GM13977 (cell line): ENCODE measurements around the gene RNPEPL1.

Source experiments
- DNase-seq: peaks from one replicate; pipeline ENCODE4 v3.0.0; 2012; ENCODE audit warnings: low spot score
- in situ Hi-C: fragments of 300-500 bp; cut with MboI; formaldehyde crosslinking; loops from one replicate; pipeline ENCODE4 v1.12.0; 2022; ENCODE audit warnings: low sequenced_read_pairs, low pct_unique_long_range_greater_than_20kb, mixed read lengths, inconsistent platforms; ENCODE audit not compliant: unreplicated experiment
- TF ChIP-seq, protein P1 (sequence below): IDR thresholded peaks from 2 replicates; pipeline ENCODE4 v1.5.1; 2012; ENCODE audit warnings: mild to moderate bottlenecking, control low read depth; ENCODE audit not compliant: insufficient read depth; ENCODE audit errors: extremely low read depth, missing control alignments

The RNPEPL1 gene

DNA sequence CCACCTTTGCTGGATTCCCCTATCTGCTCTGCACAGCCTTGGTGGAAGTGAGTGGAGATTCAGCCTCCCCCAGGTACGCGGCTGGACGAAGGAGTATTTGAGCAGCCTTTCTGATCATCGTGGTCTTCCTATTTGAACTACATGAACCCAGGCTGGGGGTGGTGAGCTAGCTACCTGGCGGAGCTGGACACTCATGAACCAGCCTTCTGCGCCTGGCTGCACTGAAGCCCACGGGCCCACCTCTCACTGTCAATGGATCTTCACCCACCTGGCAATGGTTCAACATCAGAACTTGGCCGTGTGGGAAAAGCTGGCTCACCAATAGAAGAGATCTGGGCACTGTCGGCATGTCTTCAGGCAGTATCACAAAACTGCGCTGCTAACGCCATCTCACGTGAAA lies 45.9 kb upstream of the RNPEPL1 start:
- no peak for DNase-seq
- in situ Hi-C loops: loop anchor here (25.0 kb wide), 1 partner anchor 315 kb away; no protein-coding TSS in a partner anchor
- TF ChIP-seq, protein P1, sequence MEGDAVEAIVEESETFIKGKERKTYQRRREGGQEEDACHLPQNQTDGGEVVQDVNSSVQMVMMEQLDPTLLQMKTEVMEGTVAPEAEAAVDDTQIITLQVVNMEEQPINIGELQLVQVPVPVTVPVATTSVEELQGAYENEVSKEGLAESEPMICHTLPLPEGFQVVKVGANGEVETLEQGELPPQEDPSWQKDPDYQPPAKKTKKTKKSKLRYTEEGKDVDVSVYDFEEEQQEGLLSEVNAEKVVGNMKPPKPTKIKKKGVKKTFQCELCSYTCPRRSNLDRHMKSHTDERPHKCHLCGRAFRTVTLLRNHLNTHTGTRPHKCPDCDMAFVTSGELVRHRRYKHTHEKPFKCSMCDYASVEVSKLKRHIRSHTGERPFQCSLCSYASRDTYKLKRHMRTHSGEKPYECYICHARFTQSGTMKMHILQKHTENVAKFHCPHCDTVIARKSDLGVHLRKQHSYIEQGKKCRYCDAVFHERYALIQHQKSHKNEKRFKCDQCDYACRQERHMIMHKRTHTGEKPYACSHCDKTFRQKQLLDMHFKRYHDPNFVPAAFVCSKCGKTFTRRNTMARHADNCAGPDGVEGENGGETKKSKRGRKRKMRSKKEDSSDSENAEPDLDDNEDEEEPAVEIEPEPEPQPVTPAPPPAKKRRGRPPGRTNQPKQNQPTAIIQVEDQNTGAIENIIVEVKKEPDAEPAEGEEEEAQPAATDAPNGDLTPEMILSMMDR: no peak

DNA sequence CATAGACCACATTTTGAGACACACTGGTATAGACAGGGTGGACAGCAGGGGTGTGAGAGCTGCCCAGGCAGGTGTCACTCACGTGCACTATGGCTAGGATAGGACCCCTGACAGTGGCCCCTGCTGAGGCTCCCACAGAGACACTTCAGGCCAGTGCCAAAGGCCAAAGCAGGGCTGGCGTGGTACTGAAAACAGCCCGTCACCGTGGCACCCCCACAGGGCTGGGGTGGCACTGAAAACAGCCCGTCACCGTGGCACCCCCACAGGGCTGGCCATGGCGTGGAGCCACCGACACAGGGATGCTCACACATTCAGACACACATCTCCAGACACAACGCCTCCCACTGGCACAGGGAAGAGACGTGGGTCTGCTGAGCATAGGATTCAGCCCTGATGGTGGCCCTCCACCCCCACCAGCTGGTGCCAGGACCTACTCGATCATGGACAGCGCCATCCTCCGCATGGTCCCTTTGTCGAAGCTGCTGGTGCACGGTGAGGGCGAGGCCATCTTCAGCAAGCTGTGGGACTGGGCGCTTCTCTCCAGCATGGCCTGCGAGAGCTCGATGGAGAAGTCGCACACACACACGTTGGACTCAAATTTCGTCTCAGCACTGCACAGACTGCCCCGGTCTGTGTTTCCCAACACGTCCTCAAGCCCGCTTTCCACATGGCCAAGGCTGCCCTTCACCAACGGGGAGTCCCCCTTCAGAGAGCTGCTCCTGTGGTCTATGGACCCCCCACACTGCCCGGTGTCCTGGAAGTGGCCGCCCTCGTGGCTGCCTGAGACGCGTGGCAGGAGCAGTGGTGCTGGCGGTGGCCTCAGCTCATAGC lies 44.6 kb upstream of the RNPEPL1 start:
- in situ Hi-C loops: loop anchor here (25.0 kb wide), 1 partner anchor 314 kb away; no protein-coding TSS in a partner anchor
- DNase-seq: no peak
- TF ChIP-seq, protein P1: no peak

DNA sequence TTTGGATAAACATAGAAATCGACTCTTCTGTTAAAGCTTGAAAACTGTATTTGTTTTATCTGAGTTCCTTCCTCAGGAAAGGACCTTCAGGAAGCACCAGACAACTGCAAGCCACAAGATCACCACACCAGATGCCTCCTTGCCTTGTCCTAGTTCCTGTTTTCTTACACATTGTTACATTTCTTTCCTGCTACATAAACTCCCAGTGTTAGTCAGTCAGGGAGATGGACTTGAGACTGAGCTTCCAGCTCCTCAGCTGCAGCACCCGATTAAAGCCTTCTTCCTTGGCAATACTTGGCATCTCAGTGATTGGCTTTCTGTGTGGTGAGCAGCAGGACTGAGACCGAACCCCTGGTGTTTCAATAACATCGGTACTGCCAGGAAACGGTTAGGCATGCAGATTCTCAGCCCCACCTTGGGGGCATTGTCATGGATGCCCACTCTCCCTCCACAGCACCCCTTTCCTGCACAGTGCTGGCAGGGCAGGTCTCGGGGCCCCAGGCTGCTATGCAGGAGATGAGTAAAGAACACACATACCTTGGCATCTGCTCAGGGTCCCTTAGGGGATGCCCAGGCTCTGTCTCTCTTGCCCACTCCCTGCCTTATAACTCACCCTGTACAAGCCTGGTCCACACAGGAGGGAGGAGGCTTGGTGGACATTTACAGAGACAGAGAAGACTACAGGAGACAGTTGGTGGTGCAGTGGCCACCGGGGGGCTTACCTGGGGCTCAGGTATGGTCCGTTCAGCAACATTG lies 43.1 kb upstream of the RNPEPL1 start:
- in situ Hi-C loops: loop anchor here (25.0 kb wide), 1 partner anchor 312 kb away; no protein-coding TSS in a partner anchor
- TF ChIP-seq, protein P1: no peak
- DNase-seq: no peak

DNA sequence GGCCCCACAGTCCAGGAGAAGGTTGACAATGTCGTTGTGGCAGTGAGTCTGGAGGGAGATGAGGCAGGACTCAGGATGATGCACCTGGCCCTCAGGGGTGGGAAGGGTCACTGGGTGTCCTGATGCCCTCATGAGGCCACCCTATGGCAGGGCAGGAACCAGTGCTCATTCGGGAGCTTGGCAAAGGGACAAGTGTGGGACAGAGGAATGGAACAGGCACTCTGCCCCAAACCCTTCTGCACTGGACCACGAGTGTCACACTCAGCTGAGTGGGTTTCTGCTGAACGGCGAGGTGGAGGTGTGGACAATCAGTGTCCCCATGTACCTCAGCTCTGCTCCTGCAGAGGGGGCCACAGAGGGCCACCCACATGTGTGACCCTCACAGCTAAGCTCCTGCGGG lies 42.5 kb upstream of the RNPEPL1 start:
- DNase-seq: no peak
- in situ Hi-C loops: no loop called here
- TF ChIP-seq, protein P1: no peak

DNA sequence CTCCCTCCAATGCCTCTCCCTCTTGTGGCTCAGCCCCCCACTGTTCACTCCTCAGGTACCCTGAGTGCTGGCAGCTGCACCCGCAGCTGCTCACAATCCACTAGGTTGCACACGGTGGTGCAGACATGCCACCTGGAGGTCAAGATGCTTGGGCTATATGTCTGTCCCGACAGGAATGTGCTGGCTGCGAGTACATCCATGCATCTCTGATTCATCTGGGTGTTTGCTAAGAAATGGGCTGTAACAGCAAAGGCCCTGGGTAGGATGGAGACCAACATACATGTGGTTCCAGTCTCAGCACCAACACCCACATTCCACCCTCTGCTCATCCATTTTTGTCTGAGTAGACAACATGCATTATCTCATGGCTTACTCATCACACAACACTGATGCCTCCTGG lies 41.8 kb upstream of the RNPEPL1 start:
- TF ChIP-seq, protein P1: no peak
- in situ Hi-C loops: no loop called here
- no peak for DNase-seq

DNA sequence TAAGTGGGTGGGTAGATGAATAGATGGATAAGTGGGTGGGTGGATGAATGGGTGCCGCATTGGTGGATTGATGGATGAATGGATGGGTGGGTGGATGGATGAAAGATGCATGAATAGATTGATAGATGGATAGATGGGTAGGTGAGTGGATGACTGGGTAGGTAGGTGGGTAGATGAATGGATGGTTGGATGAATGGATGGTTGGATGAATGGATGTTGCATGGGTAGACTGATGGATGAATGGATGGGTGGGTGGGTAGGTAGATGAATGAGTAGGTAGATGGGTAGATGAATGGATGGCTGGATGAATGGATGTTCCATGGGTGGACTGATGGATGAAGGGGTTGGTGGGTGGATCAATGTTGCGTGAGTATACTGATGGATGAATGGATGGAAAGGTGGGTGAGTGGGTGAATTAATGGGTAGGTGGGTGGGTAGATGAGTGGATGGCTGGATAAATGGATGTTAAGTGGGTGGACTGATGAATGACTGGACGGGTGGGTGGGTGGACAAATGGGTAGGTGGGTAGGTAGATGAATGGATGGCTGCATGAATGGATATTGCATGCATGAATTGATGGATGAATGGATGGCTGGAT lies 41.0 kb upstream of the RNPEPL1 start:
- TF ChIP-seq, protein P1: no peak
- in situ Hi-C loops: no loop called here

More for the DNA sequence above, 41.0 kb upstream of the RNPEPL1 start:
- DNase-seq: no peak
